GM13976 (cell line): ENCODE data around the gene AGPAT2.
"Not testable (repeated sequence)": the region's sequence is repeated elsewhere in the genome, so short reads cannot be mapped to it uniquely, and the experiment has no call there.

Source experiments
- DNase-seq: peaks from one replicate; pipeline ENCODE4 v3.0.0; 2012; ENCODE audit warnings: low spot score
- in situ Hi-C: fragments of 300-500 bp; cut with MboI; formaldehyde crosslinking; loops from one replicate; pipeline ENCODE4 v1.12.0; 2022; ENCODE audit warnings: low sequenced_read_pairs, mixed read lengths, inconsistent platforms; ENCODE audit not compliant: unreplicated experiment
- TF ChIP-seq, protein P1 (sequence below): IDR thresholded peaks from 2 replicates; pipeline ENCODE4 v1.5.1; 2012; ENCODE audit warnings: borderline replicate concordance, mild to moderate bottlenecking; ENCODE audit not compliant: insufficient read depth; ENCODE audit errors: extremely low read depth, missing control alignments, control extremely low read depth

The AGPAT2 gene

GRCh38 chr9:136644593-136645351, 42.5 kb downstream of the AGPAT2 start:
- TF ChIP-seq, protein P1, sequence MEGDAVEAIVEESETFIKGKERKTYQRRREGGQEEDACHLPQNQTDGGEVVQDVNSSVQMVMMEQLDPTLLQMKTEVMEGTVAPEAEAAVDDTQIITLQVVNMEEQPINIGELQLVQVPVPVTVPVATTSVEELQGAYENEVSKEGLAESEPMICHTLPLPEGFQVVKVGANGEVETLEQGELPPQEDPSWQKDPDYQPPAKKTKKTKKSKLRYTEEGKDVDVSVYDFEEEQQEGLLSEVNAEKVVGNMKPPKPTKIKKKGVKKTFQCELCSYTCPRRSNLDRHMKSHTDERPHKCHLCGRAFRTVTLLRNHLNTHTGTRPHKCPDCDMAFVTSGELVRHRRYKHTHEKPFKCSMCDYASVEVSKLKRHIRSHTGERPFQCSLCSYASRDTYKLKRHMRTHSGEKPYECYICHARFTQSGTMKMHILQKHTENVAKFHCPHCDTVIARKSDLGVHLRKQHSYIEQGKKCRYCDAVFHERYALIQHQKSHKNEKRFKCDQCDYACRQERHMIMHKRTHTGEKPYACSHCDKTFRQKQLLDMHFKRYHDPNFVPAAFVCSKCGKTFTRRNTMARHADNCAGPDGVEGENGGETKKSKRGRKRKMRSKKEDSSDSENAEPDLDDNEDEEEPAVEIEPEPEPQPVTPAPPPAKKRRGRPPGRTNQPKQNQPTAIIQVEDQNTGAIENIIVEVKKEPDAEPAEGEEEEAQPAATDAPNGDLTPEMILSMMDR = peak; percentile 84
- in situ Hi-C loops = no loop called here
- DNase-seq = peak; percentile 90

DNA sequence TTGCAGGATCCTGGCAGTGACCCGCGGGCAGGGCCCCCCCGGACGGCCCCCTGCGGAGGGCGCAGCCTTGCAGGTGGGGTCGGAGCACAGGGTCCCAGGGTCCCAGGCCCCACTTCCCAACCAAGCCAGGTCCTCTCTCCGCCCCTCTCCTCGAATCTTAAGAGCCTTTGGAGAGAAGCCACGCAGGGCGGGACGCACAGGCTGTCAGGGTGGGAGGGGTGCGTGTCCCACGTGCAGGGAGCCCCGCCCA, 43.0 kb downstream of the AGPAT2 start:
- in situ Hi-C loops = no loop called here
- DNase-seq = no peak

DNA sequence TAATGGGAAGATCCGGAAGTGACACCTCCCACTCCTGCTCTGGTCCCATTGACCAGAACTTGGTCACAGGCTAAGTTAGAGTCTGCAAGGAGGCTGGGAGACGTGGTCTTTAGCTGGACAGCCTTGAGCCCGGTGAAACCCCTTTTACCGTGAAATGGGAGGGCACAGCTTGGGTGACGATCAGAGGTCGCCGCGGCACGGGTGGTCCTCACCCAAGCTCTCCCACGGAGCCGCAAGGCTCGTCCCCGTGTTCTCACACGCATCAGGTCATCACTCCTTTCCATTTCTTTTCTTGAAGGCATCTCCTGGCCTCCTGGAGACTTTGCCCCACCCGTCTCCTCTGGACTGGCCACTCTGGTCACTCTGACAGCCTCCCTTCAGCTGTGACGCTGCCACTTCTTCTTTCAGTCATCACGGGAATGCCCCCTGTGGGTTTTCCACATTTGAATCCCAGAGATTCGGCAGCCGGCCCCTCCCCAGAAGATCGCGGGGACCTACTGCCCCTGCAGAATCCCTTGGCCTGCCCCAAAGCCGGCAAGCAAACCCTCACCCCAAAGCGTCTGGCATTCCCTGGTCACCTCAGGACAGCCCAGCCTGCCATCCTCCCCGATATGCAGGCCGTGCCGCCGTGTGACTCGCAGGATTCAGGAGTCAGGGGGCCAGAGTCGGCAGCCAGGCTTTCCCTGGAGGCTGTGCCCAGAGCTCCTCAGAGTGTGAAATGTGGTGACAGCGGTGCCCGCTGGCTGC, 43.5 kb downstream of the AGPAT2 start:
- in situ Hi-C loops = no loop called here
- DNase-seq = no peak

More for the DNA sequence above, 43.0 kb downstream of the AGPAT2 start:
- TF ChIP-seq, protein P1 = no peak

DNA sequence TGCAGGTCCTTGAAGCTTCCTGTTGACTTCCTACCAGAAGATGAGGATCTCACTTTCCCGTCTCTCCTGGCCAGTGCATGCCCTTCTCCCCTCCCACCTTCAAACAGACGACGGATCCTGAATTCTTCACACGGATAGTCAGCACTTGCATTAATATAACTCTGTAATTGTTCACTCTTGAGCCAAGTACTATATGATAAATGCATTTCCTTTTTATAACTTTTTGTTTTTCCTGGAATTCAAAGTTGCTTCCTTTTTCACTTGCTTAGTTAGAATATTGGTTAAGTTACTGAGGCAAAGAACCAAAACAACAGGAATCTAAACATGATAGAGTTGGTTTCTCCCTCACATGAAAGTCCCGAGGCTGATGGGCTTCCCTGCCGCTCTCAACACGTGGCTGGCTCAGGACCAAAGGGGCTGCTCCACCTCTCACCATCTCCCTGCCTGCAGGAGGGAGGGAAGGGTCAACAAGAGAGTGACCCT, 44.8 kb downstream of the AGPAT2 start:
- in situ Hi-C loops = no loop called here
- TF ChIP-seq, protein P1 = no peak
- DNase-seq = no peak

More for the DNA sequence above, 43.5 kb downstream of the AGPAT2 start:
- TF ChIP-seq, protein P1 = no peak

DNA sequence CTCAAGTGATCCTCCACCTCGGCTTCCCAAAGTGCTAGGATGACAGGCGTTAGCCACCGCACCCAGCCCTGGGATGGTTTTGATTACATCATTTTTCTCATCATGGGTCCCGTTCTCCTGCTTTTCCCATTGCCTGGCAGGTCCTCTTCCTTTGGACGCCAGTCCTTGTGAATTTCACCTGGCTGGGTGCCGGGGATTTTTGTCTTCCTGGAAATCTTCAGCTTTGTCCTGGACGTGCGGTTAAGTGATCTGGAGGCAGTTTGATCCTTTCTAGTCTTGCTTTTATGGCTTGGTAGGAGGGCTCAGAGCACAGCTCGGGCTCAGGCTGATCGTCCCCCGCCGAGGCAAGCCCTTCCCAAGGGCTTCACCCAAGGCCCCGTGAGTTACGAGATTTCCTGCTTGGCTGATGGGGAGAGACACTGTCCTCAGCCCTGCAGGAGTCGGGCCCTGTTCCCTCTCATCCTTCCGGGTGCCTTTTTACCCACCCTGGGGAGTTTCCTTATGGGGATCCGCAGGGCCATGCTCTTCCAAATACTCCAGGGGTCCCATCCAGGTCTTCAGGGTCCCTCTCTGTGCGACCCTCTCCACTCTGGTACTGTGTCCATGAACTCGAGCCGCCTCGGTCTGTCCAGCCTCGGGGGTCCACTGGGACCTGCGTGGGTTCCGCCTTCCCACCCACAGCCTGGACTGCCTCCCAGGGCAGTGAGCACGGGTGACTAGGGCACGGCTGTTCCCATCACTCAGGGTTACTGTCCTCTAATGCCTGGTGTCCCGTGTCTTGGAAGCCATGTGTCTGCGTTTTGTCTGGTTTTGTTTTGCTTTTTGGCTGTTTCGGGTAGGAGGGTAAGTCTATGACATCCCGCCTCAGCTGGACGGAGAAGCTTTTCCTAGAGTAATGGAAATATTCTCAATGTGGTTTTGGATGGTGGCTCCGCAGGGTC, 46.8 kb downstream of the AGPAT2 start:
- TF ChIP-seq, protein P1 = no peak
- in situ Hi-C loops = no loop called here
- DNase-seq = no peak

DNA sequence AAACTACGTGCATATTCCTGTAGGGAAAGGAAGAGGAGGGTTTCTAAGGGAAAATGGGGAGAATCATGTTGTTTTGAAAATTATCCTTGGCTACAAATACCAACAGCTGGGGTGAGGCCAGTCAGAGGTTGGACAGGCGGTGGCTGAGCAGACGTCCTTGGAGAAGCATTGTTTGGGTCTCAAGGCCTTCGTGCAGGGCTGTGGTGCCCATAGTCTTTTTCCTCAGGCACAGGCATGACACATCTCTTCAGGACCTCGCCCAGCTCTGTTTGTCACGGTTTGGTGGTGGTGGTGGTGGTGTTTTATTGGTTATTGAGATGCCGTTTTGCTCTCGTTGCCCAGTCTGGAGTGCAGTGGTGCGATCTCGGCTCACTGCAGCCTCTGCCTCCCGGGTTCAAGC, 52.4 kb downstream of the AGPAT2 start:
- TF ChIP-seq, protein P1 = no peak
- in situ Hi-C loops = no loop called here
- no peak for DNase-seq

- DNase-seq, in situ Hi-C loops: not testable (repeated sequence)
Observed at GRCh38 chr9:136632491-136633106, 54.7 kb downstream of the AGPAT2 start.

GRCh38 chr9:136632072-136632471, 55.2 kb downstream of the AGPAT2 start:
- in situ Hi-C loops = not testable (repeated sequence)

More at GRCh38 chr9:136632072-136632471, 55.2 kb downstream of the AGPAT2 start:
- not testable (repeated sequence) for DNase-seq
